K562 (cell line): Measurements from ENCODE around the gene TASP1. TPM values are rescaled to one million over a fixed set of nuclear protein-coding genes. Genes with fewer than 3 reads are reported as not detected.

Experiments
- ATAC-seq: fragments of 200-7000 bp; cut with Tn5 transposase; 3 replicates; pipeline ENCODE4 v1.9.1; 2020; ENCODE audit warnings: moderate library complexity
- BruUV-seq: library from RNA; stranded (reverse); fragments of 400-500 nt; replicated peaks from 2 replicates; lab custom pipeline; 2021; lab: Mats Ljungman, UMichigan
- CTCF ChIA-PET: fragments of 300-600 bp; formaldehyde crosslinking; extraction: SDS; loops from one replicate; lab custom pipeline; 2021; ENCODE audit warnings: low intra/inter-chr PET ratio; lab: Yijun Ruan, JAX
- POLR2A ChIA-PET: fragments of 300-600, 350-650 bp; sonication (Branson Sonifier 250); formaldehyde crosslinking; extraction: SDS; loops from one replicate; lab custom pipeline; 2021; ENCODE audit warnings: antibody characterized with exemption, inconsistent platforms; lab: Yijun Ruan, JAX
- DNase-seq, 4 experiments: peaks; one replicate each; pipeline versions ENCODE4 v3.0.0 to v3.0.0-alpha.2; 2011 to 2018; ENCODE audit warnings: low spot score in 3 of 4, mixed read lengths in 3 of 4; ENCODE audit errors: extremely low read depth in 1 of 4
- FAIRE-seq: peaks from 2 replicates; lab custom pipeline; 2011; peaks lifted over from hg19 to GRCh38; lab: Jason Lieb, UNC
- H2AFZ ChIP-seq: 2 replicates; pipeline ENCODE4 v1.6.0; 2011; ENCODE audit warnings: low read depth, low read length, control low read depth, inconsistent platforms
- H3K27ac ChIP-seq: fragments of 200-600 bp; 3 replicates; pipeline ENCODE4 v1.8.0; 2011; ENCODE audit warnings: low read depth, mild to moderate bottlenecking, control low read depth, inconsistent platforms, low read length, moderate library complexity, mixed read lengths; ENCODE audit errors: extremely low read depth
- H3K27me3 ChIP-seq, 2 experiments: fragments of 300-600 bp in 1 of 2; 2 replicates in 1 of 2; 3 replicates in 1 of 2; pipeline versions ENCODE4 v1.6.0 to v1.8.0; 2011; ENCODE audit warnings: inconsistent platforms in 2 of 2, low read length in 2 of 2, mild to moderate bottlenecking in 1 of 2, mixed read lengths in 1 of 2, moderate library complexity in 1 of 2; ENCODE audit not compliant: control insufficient read depth in 2 of 2, insufficient read depth in 2 of 2
- H3K36me3 ChIP-seq: fragments of 300-600 bp; 3 replicates; pipeline ENCODE4 v1.8.0; 2011; ENCODE audit warnings: mild to moderate bottlenecking, low read length, inconsistent platforms; ENCODE audit not compliant: control insufficient read depth, insufficient read depth
- H3K4me1 ChIP-seq, 2 experiments: fragments of 200-600 bp in 1 of 2; replicated peaks in 1 of 2; 2 replicates in 1 of 2; 3 replicates in 1 of 2; pipeline versions ENCODE4 v1.5.1 to v1.8.0; 2011; ENCODE audit warnings: inconsistent platforms in 2 of 2, low read length in 2 of 2, mild to moderate bottlenecking in 1 of 2, mixed read lengths in 1 of 2, moderate library complexity in 1 of 2; ENCODE audit not compliant: control insufficient read depth in 2 of 2, insufficient read depth in 2 of 2
- H3K4me2 ChIP-seq: 2 replicates; pipeline ENCODE4 v1.6.1; 2011; ENCODE audit warnings: low read length, control low read depth, inconsistent platforms, mixed read lengths; ENCODE audit not compliant: insufficient read depth
- H3K4me3 ChIP-seq: fragments of 200-600 bp; sonication (generic), shearing (Covaris generic); 2 replicates; pipeline ENCODE4 v1.5.1; 2016; ENCODE audit warnings: control low read depth, inconsistent platforms
- H3K79me2 ChIP-seq: fragments of 200-600 bp; 3 replicates; pipeline ENCODE4 v1.8.0; 2011; ENCODE audit warnings: low read length, inconsistent platforms; ENCODE audit not compliant: control insufficient read depth, insufficient read depth
- H3K9ac ChIP-seq, 2 experiments: 2 replicates each; pipeline versions ENCODE4 v1.6.0 to v1.6.1; 2011; ENCODE audit warnings: low read depth in 2 of 2, low read length in 2 of 2, control low read depth in 1 of 2, inconsistent platforms in 1 of 2, mild to moderate bottlenecking in 1 of 2, mixed read lengths in 1 of 2; ENCODE audit not compliant: insufficient read depth in 1 of 2
- H3K9me1 ChIP-seq: one replicate; pipeline ENCODE4 v1.6.0; 2011; ENCODE audit warnings: inconsistent platforms, mild to moderate bottlenecking, low read length, moderate library complexity; ENCODE audit not compliant: control insufficient read depth, insufficient read depth
- H3K9me3 ChIP-seq: replicated peaks from 2 replicates; pipeline ENCODE4 v1.5.1; 2011; ENCODE audit warnings: low read depth, low read length, inconsistent platforms; ENCODE audit not compliant: control insufficient read depth, insufficient read depth
- H4K20me1 ChIP-seq: replicated peaks from 2 replicates; pipeline ENCODE4 v1.6.1; 2011; ENCODE audit warnings: low read length, inconsistent platforms, mixed read lengths; ENCODE audit not compliant: control insufficient read depth, insufficient read depth
- CBX1 ChIP-seq: sonication (generic); IDR thresholded peaks from 2 replicates; pipeline ENCODE4 v1.6.1; 2016; ENCODE audit warnings: antibody characterized with exemption, low read depth, mild to moderate bottlenecking
- CREB1 ChIP-seq, 2 experiments: sonication (generic) in 1 of 2; formaldehyde crosslinking in 1 of 2; IDR thresholded peaks; 2 replicates each; pipeline versions ENCODE4 v1.6.1 to v1.8.0; 2012 to 2022; ENCODE audit warnings: inconsistent platforms in 1 of 2, mild to moderate bottlenecking in 1 of 2, missing genetic modification reagents in 1 of 2, moderate library complexity in 1 of 2
- GMEB1 ChIP-seq: fragments of 250-450 bp; sonication (Bioruptor Pico); IDR thresholded peaks from 2 replicates; pipeline ENCODE4 v1.4.0; 2020; ENCODE audit warnings: mild to moderate bottlenecking
- GTF2B ChIP-seq: IDR thresholded peaks from 2 replicates; pipeline ENCODE4 v1.6.1; 2011; ENCODE audit not compliant: insufficient read length; ENCODE audit errors: extremely low read depth
- GTF2E2 ChIP-seq: fragments of 200-800 bp; sonication (Bioruptor generic); IDR thresholded peaks from 2 replicates; pipeline ENCODE4 v1.6.1; 2016; ENCODE audit warnings: missing genetic modification characterization, missing compliant biosample characterization
- HDAC1 ChIP-seq, 2 experiments: fragments of 450-650 bp; IDR thresholded peaks; 2 replicates each; pipeline ENCODE4 v1.6.1; 2016 to 2017; ENCODE audit warnings: inconsistent platforms in 1 of 2, mild to moderate bottlenecking in 1 of 2, moderate library complexity in 1 of 2
- HMG20B ChIP-seq: fragments of 250-450 bp; sonication (Bioruptor Pico); IDR thresholded peaks from 2 replicates; pipeline ENCODE4 v1.5.0; 2021; ENCODE audit warnings: mild to moderate bottlenecking
- MCM2 ChIP-seq: fragments of 450-650 bp; IDR thresholded peaks from 2 replicates; pipeline ENCODE4 v1.6.1; 2017; ENCODE audit warnings: low read depth, mild to moderate bottlenecking
- MTF1 ChIP-seq: fragments of 250-450 bp; sonication (Bioruptor Pico); IDR thresholded peaks from 2 replicates; pipeline ENCODE4 v1.9.0; 2021; ENCODE audit warnings: moderate library complexity, mild to moderate bottlenecking, inconsistent platforms, borderline replicate concordance
- NFRKB ChIP-seq: fragments of 450-650 bp; IDR thresholded peaks from 2 replicates; pipeline ENCODE4 v1.6.1; 2016; ENCODE audit warnings: low read depth
- RUNX1 ChIP-seq: sonication (generic); IDR thresholded peaks from 2 replicates; pipeline ENCODE4 v1.6.1; 2016; ENCODE audit warnings: antibody characterized with exemption, low read depth
- ZBTB8A ChIP-seq: fragments of 450-650 bp; IDR thresholded peaks from 2 replicates; pipeline ENCODE4 v1.6.1; 2018; ENCODE audit warnings: mild to moderate bottlenecking, moderate library complexity; ENCODE audit not compliant: partially characterized antibody
- WGBS: fragments of 100-300 bp; shearing (Covaris generic); methylation state at CpG from one replicate; pipeline ENCODE4 v1.1.6; 2016; ENCODE audit warnings: low coverage, mixed read lengths; ENCODE audit not compliant: insufficient coverage; ENCODE audit errors: missing lambda C conversion rate; 5-methylcytosine and 5-hydroxymethylcytosine counted together
- in situ Hi-C: fragments of 300-500 bp; cut with MboI; formaldehyde crosslinking; loops from 4 replicates; pipeline ENCODE4 v1.15.0; 2018; ENCODE audit warnings: inconsistent platforms, mixed read lengths
- intact Hi-C: fragments of 100-400 bp; cut with micrococcal nuclease; formaldehyde crosslinking; loops from 2 replicates; pipeline ENCODE4 v1.14.2; 2022
- polyA plus RNA-seq, 8 experiments: library from polyadenylated mRNA; depleted of rRNA in 4 of 8; stranded (reverse) in 5 of 8; unstranded in 3 of 8; fragments of >200 nt; fragmentation: Nextera tagmentation in 2 of 8; fragmentation: Illumina TruSeq in 1 of 8; extraction: Ambion mirVana in 2 of 8; extraction: Trizol in 1 of 8; gene quantifications; 2 replicates each; pipeline versions ENCODE4 v1.2.1 to v1.2.3, GENCODE V29; 2011 to 2014; ENCODE audit warnings: inconsistent platforms in 1 of 8, missing spikeins in 1 of 8
- total RNA-seq, 7 experiments: library from RNA; depleted of rRNA in 6 of 7; stranded (reverse); fragments of >200 nt in 6 of 7; fragmentation: Illumina TruSeq in 2 of 7; extraction: Trizol in 2 of 7; gene quantifications; 2 replicates each; pipeline versions ENCODE4 v1.2.1 to v1.2.3, GENCODE V29; 2011 to 2021; ENCODE audit warnings: low replicate concordance in 1 of 7

TASP1 gene
- total and polyA plus RNA-seq, 9 of the 15 experiments (the other 6 are each of a cell fraction or from before 2014, with no cell fraction given): 3.7 to 10.6 (median 6.4) TPM

- H3K9ac ChIP-seq: no peak overlapping the region
- POLR2A ChIA-PET: no interaction called here
- no peaks in the 10 kb centered on the region for H3K27me3 ChIP-seq
- no peak overlapping the region for H3K27ac ChIP-seq
- whole genome bisulfite sequencing: 100% methylated on average over 3 of the region's 5 CpGs
- H4K20me1 ChIP-seq: no peaks in the 10 kb centered on the region
- no peak overlapping the region for H3K4me2 ChIP-seq
- CTCF ChIA-PET: no interaction called here
- no peaks in the 10 kb centered on the region for H3K9me3 ChIP-seq
- H3K9me1 ChIP-seq: no peaks in the 10 kb centered on the region
- ATAC-seq: no peak
- TF ChIP-seq NFRKB (no peak), HMG20B (no peak), GMEB1 (no peak), HDAC1 (IDR thresholded peaks at IDR 0.05) (no peak), GTF2E2 (tag) (no peak), CBX1 (no peak), GTF2B (no peak), MCM2 (no peak), MTF1 (CRISPR knock-in tag) (no peak), RUNX1 (no peak), CREB1 (IDR thresholded peaks at IDR 0.05) (no peak), CREB1 (CRISPR knock-in tag; IDR thresholded peaks at IDR 0.05) (no peak), ZBTB8A (no peak)
- TF ChIP-seq, all 486 proteins: peak for 0
- Histone ChIP-seq H3K4me3 (no peak overlapping the region), H3K79me2 (no peaks in the 10 kb centered on the region), H3K4me1 (no peaks in the 10 kb centered on the region), H3K36me3 (no peaks in the 10 kb centered on the region), H2AFZ (no peak overlapping the region)
- BruUV-seq: no TSS peak
- intact Hi-C loops: no loop called here
- FAIRE-seq (no peak), DNase-seq (no peak)
- in situ Hi-C loops: no loop called here
These were observed 58.0 kb downstream of the TASP1 start for GRCh38 chr20:13580707-13581106.
